ENCODE results near the gene TSEN54.

DNA sequence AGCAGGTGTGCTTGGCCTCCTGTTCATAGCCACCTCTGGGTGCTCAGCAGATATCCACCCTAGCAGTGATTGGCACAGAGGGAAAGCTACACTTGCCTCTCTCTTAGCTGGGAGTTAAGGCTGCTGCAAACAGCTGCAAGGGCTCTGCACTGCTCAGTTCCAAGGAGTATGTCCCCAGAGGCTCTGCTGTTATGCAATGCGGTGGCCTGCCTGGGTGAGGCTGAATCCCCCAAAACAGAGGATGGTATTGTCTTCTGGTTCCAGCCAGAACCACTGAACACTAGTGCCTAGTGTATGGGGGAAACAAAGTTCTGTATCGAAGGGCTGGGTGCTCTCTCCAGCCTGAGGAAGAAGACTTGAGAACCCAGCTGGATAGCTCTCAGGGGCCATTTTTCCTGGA is 43.1 kb upstream of the TSEN54 start:
- TF ChIP-seq TAF1 (IDR thresholded peaks at IDR 0.05; ENCODE audit: borderline replicate concordance, low read depth, low read length) (no peak), TCF12 (IDR thresholded peaks at IDR 0.05) (no peak), NRF1 (IDR thresholded peaks at IDR 0.05; ENCODE audit: low read depth, low read length) (no peak), POLR2AphosphoS5 (IDR thresholded peaks at IDR 0.05; ENCODE audit: low read depth, low read length) (no peak), FOSL2 (IDR thresholded peaks at IDR 0.05; ENCODE audit: borderline replicate concordance, low read depth) (no peak), YY1 (IDR thresholded peaks at IDR 0.05; ENCODE audit: low read depth) (no peak), RFX5 (IDR thresholded peaks at IDR 0.05; ENCODE audit: low read length) (no peak), ELF1 (IDR thresholded peaks at IDR 0.05) (no peak), RAD21 (IDR thresholded peaks at IDR 0.05; ENCODE audit: low read length) (no peak), RCOR1 (IDR thresholded peaks at IDR 0.05; ENCODE audit: low read length) (no peak)
- TF ChIP-seq, protein P1, sequence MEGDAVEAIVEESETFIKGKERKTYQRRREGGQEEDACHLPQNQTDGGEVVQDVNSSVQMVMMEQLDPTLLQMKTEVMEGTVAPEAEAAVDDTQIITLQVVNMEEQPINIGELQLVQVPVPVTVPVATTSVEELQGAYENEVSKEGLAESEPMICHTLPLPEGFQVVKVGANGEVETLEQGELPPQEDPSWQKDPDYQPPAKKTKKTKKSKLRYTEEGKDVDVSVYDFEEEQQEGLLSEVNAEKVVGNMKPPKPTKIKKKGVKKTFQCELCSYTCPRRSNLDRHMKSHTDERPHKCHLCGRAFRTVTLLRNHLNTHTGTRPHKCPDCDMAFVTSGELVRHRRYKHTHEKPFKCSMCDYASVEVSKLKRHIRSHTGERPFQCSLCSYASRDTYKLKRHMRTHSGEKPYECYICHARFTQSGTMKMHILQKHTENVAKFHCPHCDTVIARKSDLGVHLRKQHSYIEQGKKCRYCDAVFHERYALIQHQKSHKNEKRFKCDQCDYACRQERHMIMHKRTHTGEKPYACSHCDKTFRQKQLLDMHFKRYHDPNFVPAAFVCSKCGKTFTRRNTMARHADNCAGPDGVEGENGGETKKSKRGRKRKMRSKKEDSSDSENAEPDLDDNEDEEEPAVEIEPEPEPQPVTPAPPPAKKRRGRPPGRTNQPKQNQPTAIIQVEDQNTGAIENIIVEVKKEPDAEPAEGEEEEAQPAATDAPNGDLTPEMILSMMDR (IDR thresholded peaks at IDR 0.05): no peak
- TF ChIP-seq, protein P2, sequence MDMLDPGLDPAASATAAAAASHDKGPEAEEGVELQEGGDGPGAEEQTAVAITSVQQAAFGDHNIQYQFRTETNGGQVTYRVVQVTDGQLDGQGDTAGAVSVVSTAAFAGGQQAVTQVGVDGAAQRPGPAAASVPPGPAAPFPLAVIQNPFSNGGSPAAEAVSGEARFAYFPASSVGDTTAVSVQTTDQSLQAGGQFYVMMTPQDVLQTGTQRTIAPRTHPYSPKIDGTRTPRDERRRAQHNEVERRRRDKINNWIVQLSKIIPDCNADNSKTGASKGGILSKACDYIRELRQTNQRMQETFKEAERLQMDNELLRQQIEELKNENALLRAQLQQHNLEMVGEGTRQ (IDR thresholded peaks at IDR 0.05; ENCODE audit: borderline replicate concordance, low read depth, low read length): no peak
- TF ChIP-seq, protein P3, sequence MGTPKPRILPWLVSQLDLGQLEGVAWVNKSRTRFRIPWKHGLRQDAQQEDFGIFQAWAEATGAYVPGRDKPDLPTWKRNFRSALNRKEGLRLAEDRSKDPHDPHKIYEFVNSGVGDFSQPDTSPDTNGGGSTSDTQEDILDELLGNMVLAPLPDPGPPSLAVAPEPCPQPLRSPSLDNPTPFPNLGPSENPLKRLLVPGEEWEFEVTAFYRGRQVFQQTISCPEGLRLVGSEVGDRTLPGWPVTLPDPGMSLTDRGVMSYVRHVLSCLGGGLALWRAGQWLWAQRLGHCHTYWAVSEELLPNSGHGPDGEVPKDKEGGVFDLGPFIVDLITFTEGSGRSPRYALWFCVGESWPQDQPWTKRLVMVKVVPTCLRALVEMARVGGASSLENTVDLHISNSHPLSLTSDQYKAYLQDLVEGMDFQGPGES (IDR thresholded peaks at IDR 0.05; ENCODE audit: low read depth, low read length): no peak
